Activated CD8-positive, alpha-beta memory T cell treated with anti-CD3 and anti-CD28 coated beads, Interleukin-2, amount 50 U/mL, for 1 hour (primary cell): Measurements from ENCODE around the gene ZMIZ2.
"Not testable (repeated sequence)": the region's sequence is repeated elsewhere in the genome, so short reads cannot be mapped to it uniquely, and the experiment has no call there.

Experiments
- DNase-seq: peaks from one replicate; pipeline ENCODE4 v3.0.0-alpha.2; 2020; ENCODE audit errors: extremely low read depth

Gene ZMIZ2

GRCh38 chr7:44798649-44799305, 50.1 kb downstream of the ZMIZ2 start:
- DNase-seq: no peak

DNA sequence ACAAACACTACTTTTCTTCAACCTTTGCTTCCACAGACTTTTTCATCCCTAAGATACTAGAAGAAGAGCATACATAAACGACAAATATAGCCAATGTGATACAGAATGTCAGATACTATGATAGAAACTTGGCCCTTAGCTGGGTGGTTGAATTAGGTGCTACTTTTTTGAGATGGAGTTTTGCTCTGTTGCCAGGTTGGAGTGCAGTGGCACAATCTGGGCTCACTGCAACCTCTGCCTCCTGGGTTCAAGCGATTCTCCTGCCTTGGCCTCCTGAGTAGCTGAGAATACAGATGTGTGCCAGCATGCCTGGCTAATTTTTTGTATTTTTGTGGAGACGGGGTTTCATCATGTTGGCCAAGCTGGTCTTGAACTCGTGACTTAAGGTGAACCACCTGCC, 51.3 kb downstream of the ZMIZ2 start:
- DNase-seq: no peak

DNA sequence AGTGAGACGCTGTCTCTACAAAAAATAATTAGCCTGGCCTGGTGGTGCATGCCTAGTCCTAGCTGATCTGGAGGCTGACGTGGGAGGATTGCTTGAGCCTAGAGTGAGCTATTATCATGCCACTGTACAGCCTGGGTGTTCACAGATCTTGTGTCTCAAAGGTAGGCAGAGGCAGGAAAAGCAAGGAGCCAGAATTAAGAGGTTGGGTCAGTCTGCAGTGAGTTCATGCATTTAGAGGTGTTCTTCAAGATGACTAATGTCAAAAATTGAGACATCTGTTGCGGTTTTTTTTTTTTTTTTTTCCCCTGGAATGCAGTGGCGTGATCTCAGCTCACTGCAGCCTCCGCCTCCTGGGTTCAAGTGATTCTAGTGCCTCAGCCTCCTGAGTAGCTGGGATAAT, 53.2 kb downstream of the ZMIZ2 start:
- DNase-seq: no peak

- DNase-seq: no peak
Measured at GRCh38 chr7:44802418-44803025, 53.9 kb downstream of the ZMIZ2 start.

DNA sequence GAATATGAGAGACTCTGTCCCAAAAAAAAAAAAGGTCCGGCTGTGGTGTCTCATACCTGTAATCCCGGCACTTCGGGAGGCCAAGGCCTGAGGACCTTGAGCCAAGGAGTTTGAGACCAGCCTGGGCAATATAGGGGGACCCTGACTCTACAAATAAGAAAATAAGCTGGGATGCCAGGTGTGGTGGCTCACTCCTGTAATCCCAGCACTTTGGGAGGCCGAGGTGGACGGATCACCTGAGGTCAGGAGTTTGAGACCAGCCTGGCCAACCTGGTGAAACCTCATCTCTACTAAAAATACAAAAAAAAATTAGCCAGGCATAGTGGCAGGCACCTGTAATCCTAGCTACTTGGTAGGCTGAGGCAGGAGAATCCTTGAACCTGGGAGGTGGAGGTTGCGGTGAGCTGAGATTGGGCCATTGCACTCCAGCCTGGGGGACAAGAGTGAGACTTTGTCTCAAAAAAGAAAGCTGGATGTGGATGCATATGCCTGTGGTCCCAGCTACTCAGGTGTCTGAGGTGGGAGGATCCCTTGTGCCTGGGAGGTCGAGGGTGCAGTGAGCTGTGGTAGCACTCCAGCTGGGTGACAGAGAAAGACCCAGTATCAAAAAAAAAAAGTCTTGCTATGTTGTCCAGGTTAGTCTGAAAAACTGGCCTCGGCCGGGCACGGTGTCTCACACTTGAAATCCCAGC, 55.3 kb downstream of the ZMIZ2 start:
- not testable (repeated sequence) for DNase-seq

DNA sequence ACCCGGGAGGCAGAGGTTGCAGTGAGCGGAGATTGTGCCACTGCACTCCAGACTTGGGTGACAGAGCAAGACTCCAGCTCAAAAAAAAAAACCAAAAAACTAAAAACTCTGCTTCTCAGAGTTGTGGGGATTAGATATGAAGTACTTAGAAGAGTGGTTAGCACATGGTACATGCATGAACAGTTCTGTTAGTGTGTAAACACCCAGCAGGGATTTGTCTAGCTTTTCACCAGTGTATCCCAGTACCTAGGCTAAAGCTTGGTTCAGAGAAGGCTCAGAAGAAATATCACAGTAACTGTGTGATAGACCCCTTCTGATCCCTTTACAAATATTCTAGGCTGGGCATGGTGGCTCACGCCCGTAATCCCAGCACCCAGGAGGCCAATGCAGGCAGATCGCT, 57.3 kb downstream of the ZMIZ2 start:
- DNase-seq: no peak

DNA sequence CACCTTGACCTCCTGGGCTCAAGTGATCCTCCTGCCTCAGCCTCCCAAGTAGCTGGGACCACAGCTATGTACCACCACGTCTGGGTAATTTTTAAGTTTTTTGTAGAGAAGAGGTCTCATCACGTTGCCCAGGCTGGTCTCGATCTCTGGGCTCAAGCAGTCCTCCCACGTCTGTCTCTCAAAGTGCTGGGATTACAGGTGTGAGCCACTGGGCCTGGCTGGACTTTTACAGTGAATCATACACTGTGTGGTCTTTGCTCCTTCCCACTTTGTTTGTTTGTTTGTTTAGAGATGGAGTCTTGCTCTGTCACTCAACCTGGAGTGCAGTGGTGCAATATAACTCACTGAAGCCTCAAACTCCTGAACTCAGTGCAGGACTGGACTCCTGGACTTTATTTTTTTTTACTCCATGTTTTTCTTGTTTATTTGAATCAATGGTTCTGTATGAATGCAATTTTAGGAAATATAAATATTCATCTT, 60.3 kb downstream of the ZMIZ2 start:
- DNase-seq: no peak

- no peak for DNase-seq
Measured at GRCh38 chr7:44811093-44811492, 62.4 kb downstream of the ZMIZ2 start.

- no peak for DNase-seq
Measured at GRCh38 chr7:44811571-44811970, 62.9 kb downstream of the ZMIZ2 start.

DNA sequence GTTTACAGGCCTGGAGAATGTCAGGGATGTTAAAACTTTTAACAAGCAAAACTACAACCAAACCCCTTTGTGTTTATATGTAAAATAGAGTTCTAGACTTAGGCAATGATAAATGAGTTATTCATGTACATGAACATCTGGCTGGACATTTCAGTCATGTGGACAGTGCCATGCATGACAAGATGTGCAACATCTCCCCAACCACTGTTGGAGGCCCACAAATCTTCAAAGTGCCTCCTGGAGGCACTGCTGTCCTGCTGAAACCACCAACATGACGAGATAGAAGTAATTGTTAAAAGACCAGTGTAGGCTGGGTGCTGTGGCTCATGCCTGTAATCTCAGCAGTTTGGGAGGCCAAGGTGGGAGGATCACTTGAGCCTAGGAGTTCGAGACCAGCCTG, 66.3 kb downstream of the ZMIZ2 start:
- no peak for DNase-seq

DNA sequence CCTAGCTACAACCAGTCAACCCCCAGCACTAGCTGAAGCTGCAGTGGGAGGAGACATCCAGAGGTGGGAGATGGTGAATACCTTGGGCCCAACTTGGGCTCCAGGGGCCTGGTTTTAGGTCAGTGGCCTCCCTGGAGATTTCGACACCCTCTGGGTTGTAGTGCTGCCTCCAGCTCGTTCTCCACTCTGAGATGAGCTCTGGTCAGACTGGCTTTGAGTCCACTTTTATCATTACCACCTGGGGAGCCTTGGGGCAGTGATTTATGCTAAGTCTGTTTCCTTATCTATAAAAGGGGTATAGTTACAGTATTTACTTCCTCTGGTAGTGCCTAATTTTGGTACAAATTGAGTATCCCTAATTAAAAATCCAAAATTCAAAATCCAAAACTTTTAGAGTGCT, 70.6 kb downstream of the ZMIZ2 start:
- DNase-seq: no peak
